H1 (cell line): ENCODE measurements around the gene FOXO6.

Experiments
- BACH1 ChIP-seq: IDR thresholded peaks from 2 replicates; pipeline ENCODE4 v1.6.1; 2012; ENCODE audit warnings: low read length, improper control_type of control experiment
- BRCA1 ChIP-seq: IDR thresholded peaks from 2 replicates; pipeline ENCODE4 v1.6.1; 2012; ENCODE audit warnings: low read depth, low read length, improper control_type of control experiment
- EP300 ChIP-seq, 2 experiments: IDR thresholded peaks; 1 replicate in 1 of 2; 2 replicates in 1 of 2; pipeline ENCODE4 v1.6.1; 2011 to 2012; ENCODE audit warnings: low read depth in 2 of 2, low read length in 2 of 2, mild to moderate bottlenecking in 2 of 2, borderline replicate concordance in 1 of 2, inconsistent platforms in 1 of 2, moderate library complexity in 1 of 2
- GABPA ChIP-seq: IDR thresholded peaks from 2 replicates; pipeline ENCODE4 v1.6.1; 2011; ENCODE audit warnings: mild to moderate bottlenecking, low read length, moderate library complexity, borderline replicate concordance; ENCODE audit not compliant: insufficient read depth
- JUN ChIP-seq: IDR thresholded peaks from 2 replicates; pipeline ENCODE4 v1.6.1; 2011; ENCODE audit warnings: low read depth, mild to moderate bottlenecking, improper control_type of control experiment, low read length
- POLR2A ChIP-seq, 2 experiments: IDR thresholded peaks; 1 replicate in 1 of 2; 2 replicates in 1 of 2; pipeline ENCODE4 v1.6.1; 2011; ENCODE audit warnings: low read depth in 2 of 2, low read length in 2 of 2, mild to moderate bottlenecking in 2 of 2; ENCODE audit errors: control extremely low read depth in 1 of 2
- SP1 ChIP-seq: IDR thresholded peaks from 2 replicates; pipeline ENCODE4 v1.6.1; 2011; ENCODE audit warnings: low read depth, low read length
- SUZ12 ChIP-seq: fragments of 200-600 bp; sonication (generic); IDR thresholded peaks from 2 replicates; pipeline ENCODE4 v1.6.1; 2012; ENCODE audit warnings: mild to moderate bottlenecking, inconsistent platforms, low read length, moderate library complexity, mixed read lengths
- ZNF274 ChIP-seq: IDR thresholded peaks from 2 replicates; pipeline ENCODE4 v1.7.0; 2012; ENCODE audit warnings: low read length, borderline replicate concordance; ENCODE audit errors: extremely low read depth
- TF ChIP-seq, protein P1 (sequence below), 3 experiments: IDR thresholded peaks; 1 replicate in 2 of 3; 2 replicates in 1 of 3; pipeline versions ENCODE4 v1.5.1 to v1.6.1; 2011; ENCODE audit warnings: low read length in 3 of 3, mild to moderate bottlenecking in 3 of 3, inconsistent platforms in 2 of 3, low read depth in 1 of 3, moderate library complexity in 1 of 3; ENCODE audit not compliant: insufficient read depth in 1 of 3; ENCODE audit errors: control extremely low read depth in 1 of 3

DNA sequence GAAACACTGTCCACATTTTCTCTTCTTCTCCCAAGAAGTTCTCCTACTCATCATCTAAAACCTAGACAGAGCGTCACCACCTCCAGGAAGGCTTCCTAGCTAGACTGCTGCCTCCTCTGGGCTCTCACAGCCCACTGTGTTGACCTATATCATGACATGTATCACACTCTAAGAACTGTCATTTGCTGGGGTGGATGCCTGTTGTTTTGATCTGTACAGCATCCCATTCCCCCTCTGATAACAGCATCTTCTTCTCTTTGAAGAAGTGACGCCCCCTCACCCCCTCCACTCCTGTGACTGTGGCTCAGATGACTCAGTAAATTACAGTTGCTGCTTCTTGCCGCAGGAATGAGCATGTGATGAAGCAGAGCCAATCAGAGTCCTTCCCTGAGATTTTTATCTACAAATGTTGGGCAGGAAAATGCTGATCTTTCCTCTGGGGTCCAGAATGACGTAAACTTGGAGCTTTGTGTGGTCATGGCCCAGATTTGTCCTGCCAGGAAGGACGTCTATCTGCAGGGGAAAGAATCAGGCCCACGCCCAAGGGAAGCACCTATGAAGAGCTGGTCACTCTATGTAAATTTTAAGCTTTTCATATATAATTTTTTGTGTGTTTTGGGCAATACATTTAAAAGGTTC, 28.0 kb upstream of the FOXO6 start:
- TF ChIP-seq ZNF274 = no peak
- no peak for TF ChIP-seq BRCA1
- TF ChIP-seq EP300 (IDR thresholded peaks at IDR 0.05; ENCODE audit: borderline replicate concordance in 1 of 2, low read depth in 2 of 2, low read length in 2 of 2) = no peak
- TF ChIP-seq SP1 = no peak
- TF ChIP-seq, protein P1, sequence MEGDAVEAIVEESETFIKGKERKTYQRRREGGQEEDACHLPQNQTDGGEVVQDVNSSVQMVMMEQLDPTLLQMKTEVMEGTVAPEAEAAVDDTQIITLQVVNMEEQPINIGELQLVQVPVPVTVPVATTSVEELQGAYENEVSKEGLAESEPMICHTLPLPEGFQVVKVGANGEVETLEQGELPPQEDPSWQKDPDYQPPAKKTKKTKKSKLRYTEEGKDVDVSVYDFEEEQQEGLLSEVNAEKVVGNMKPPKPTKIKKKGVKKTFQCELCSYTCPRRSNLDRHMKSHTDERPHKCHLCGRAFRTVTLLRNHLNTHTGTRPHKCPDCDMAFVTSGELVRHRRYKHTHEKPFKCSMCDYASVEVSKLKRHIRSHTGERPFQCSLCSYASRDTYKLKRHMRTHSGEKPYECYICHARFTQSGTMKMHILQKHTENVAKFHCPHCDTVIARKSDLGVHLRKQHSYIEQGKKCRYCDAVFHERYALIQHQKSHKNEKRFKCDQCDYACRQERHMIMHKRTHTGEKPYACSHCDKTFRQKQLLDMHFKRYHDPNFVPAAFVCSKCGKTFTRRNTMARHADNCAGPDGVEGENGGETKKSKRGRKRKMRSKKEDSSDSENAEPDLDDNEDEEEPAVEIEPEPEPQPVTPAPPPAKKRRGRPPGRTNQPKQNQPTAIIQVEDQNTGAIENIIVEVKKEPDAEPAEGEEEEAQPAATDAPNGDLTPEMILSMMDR (IDR thresholded peaks at IDR 0.05; ENCODE audit: control extremely low read depth in 1 of 3, insufficient read depth in 1 of 3, low read depth in 1 of 3, low read length in 3 of 3) = no peak
- no peak for TF ChIP-seq BACH1
- no peak for TF ChIP-seq SUZ12
- TF ChIP-seq JUN = no peak
- no peak for TF ChIP-seq GABPA
- no peak for TF ChIP-seq POLR2A (IDR thresholded peaks at IDR 0.05; ENCODE audit: control extremely low read depth in 1 of 2, low read depth in 2 of 2, low read length in 2 of 2)
